H1 (cell line): ENCODE measurements around the gene LY86.
A peak's percentile ranks its signal among the peaks of the same experiment; 100 is the strongest.

ENCODE experiments used
- EZH2 ChIP-seq: fragments of 200-600 bp; sonication (generic); IDR thresholded peaks from 2 replicates; pipeline ENCODE4 v1.7.1; 2012; ENCODE audit warnings: low read depth, mild to moderate bottlenecking, moderate library complexity, low read length, inconsistent platforms; ENCODE audit not compliant: severe bottlenecking
- RBBP5 ChIP-seq: IDR thresholded peaks from 2 replicates; pipeline ENCODE4 v1.7.1; 2012; ENCODE audit warnings: low read depth, mild to moderate bottlenecking, inconsistent platforms, low read length, moderate library complexity, borderline replicate concordance
- YY1 ChIP-seq: IDR thresholded peaks from 2 replicates; pipeline ENCODE4 v1.6.1; 2011; ENCODE audit warnings: low read depth, mild to moderate bottlenecking, low read length
- ZNF274 ChIP-seq: IDR thresholded peaks from 2 replicates; pipeline ENCODE4 v1.7.0; 2012; ENCODE audit warnings: low read length, borderline replicate concordance; ENCODE audit errors: extremely low read depth

- TF ChIP-seq EZH2 (no peak), ZNF274 (no peak), RBBP5 (0 out of 2 replicates have a peak, but pooled peaks have one; percentile 33), YY1 (no peak)
These were observed 106.5 kb downstream of the LY86 start for GRCh38 chr6:6694825-6695624.
